Body of pancreas (tissue), 4 donors: ENCODE data around the gene PGPEP1. TPM values are rescaled to one million over a fixed set of nuclear protein-coding genes. Genes with fewer than 3 reads are reported as not detected.

Source experiments
- ATAC-seq: fragments of 150-250 bp; one replicate; pipeline ENCODE4 v1.9.1; 2016
- DNase-seq, 4 donors: peaks; one replicate each; pipeline ENCODE4 v3.0.0-alpha.2; 2019
- H3K27ac ChIP-seq, 4 donors: fragments of 200-600 bp; sonication (generic); 1 replicate in 3 of 4; 2 replicates in 1 of 4; pipeline versions ENCODE4 v1.5.1 to v1.6.1; 2016 to 2019; ENCODE audit warnings: mild to moderate bottlenecking in 1 of 4, mixed read lengths in 1 of 4, moderate library complexity in 1 of 4
- H3K27me3 ChIP-seq, 2 donors: fragments of 200-600 bp; sonication (generic); one replicate each; pipeline ENCODE4 v1.6.0; 2016; ENCODE audit warnings: mild to moderate bottlenecking in 1 of 2
- H3K36me3 ChIP-seq, 2 donors: fragments of 200-600 bp; sonication (generic); replicated peaks in 1 of 2; 2 replicates each; pipeline ENCODE4 v1.5.1; 2016; ENCODE audit warnings: low read depth in 2 of 2; ENCODE audit not compliant: insufficient read depth in 1 of 2
- H3K4me1 ChIP-seq: fragments of 200-600 bp; sonication (generic); one replicate; pipeline ENCODE4 v1.6.0; 2016
- H3K4me3 ChIP-seq, 2 donors: fragments of 200-600 bp; sonication (generic); 1 replicate in 1 of 2; 2 replicates in 1 of 2; pipeline ENCODE4 v1.5.1; 2016 to 2019
- H3K9me3 ChIP-seq, 3 donors: fragments of 200-600 bp; sonication (generic); 1 replicate in 2 of 3; 2 replicates in 1 of 3; pipeline ENCODE4 v1.5.1; 2016
- CTCF ChIP-seq, 7 experiments: fragments of 450-650 bp in 4 of 7; fragments of 200-600 bp in 3 of 7; sonication (generic) in 3 of 7; IDR thresholded peaks; one replicate each; pipeline ENCODE4 v1.5.1; 2016 to 2019; ENCODE audit warnings: antibody characterized with exemption in 7 of 7
- POLR2A ChIP-seq, 3 donors: fragments of 450-650 bp; IDR thresholded peaks; one replicate each; pipeline ENCODE4 v1.6.1; 2016; ENCODE audit warnings: antibody characterized with exemption in 3 of 3, mild to moderate bottlenecking in 2 of 3
- WGBS, 2 donors: methylation state at CpG; one replicate each; pipeline ENCODE4 v1.1.5; 2017; 5-methylcytosine and 5-hydroxymethylcytosine counted together
- intact Hi-C: fragments of 100-400 bp; cut with DNase I; formaldehyde crosslinking; loops from one replicate; pipeline ENCODE4 v1.15.1; 2023
- total RNA-seq, 2 donors: library from RNA; depleted of rRNA; stranded (reverse); fragments of >200 nt; gene quantifications; one replicate each; pipeline ENCODE4 v1.1.0, GENCODE V29; 2016

Gene PGPEP1
- total RNA-seq, 2 donors from 2014 or later = 22.1 to 37.6 TPM

GRCh38 chr19:18304208-18304457, 36.3 kb upstream of the PGPEP1 start:
- no peak for ATAC-seq
- TF ChIP-seq POLR2A (IDR thresholded peaks at IDR 0.05) = no peak
- TF ChIP-seq CTCF (IDR thresholded peaks at IDR 0.05) = no peak
- Histone ChIP-seq H3K4me1 (peaks cover 33% of the 10 kb centered on the region), H3K27ac (peak overlapping the region; percentile 83 to 90 (median 86)), H3K36me3 (no peaks in the 10 kb centered on the region), H3K27me3 (no peaks in the 10 kb centered on the region), H3K9me3 (no peaks in the 10 kb centered on the region), H3K4me3 (no peak overlapping the region)
- intact Hi-C loops = no loop called here
- peak in 2 of 4 donors; percentile 30 to 69 for DNase-seq
- 24 to 39% methylated on average over 2 of the region's 2 CpGs for WGBS, 2 donors

GRCh38 chr19:18304458-18305310, 35.7 kb upstream of the PGPEP1 start:
- TF ChIP-seq CTCF (IDR thresholded peaks at IDR 0.05) = no peak
- peak; percentile 45 to 67 (median 60) for TF ChIP-seq POLR2A (IDR thresholded peaks at IDR 0.05)
- Histone ChIP-seq H3K9me3 (no peaks in the 10 kb centered on the region), H3K27ac (peak overlapping the region; percentile 83 to 90 (median 86)), H3K36me3 (no peaks in the 10 kb centered on the region), H3K27me3 (no peaks in the 10 kb centered on the region), H3K4me3 (no peak overlapping the region), H3K4me1 (peaks cover 33% of the 10 kb centered on the region)
- WGBS, 2 donors = 27% methylated on average over 18 to 29 of the region's 29 CpGs
- intact Hi-C loops = no loop called here
- peak; percentile 54 to 89 (median 74) for DNase-seq
- peak; percentile 73 for ATAC-seq

GRCh38 chr19:18306209-18306887, 34.0 kb upstream of the PGPEP1 start:
- intact Hi-C loops = no loop called here
- TF ChIP-seq CTCF (IDR thresholded peaks at IDR 0.05) (no peak), POLR2A (IDR thresholded peaks at IDR 0.05) (no peak)
- Histone ChIP-seq H3K9me3 (no peaks in the 10 kb centered on the region), H3K27me3 (no peaks in the 10 kb centered on the region), H3K27ac (peak overlapping the region in 1 of 4 donors; percentile 17), H3K4me1 (peaks cover 26% of the 10 kb centered on the region), H3K4me3 (no peak overlapping the region), H3K36me3 (no peaks in the 10 kb centered on the region)
- no peak for DNase-seq
- 88 to 92% methylated on average over 13 to 26 of the region's 26 CpGs for WGBS, 2 donors
- no peak for ATAC-seq

- Histone ChIP-seq H3K4me3 (no peak overlapping the region), H3K27me3 (no peaks in the 10 kb centered on the region), H3K36me3 (peaks cover 0 to 2% of the 10 kb centered on the region in 2 donors), H3K4me1 (peaks cover 23% of the 10 kb centered on the region), H3K9me3 (no peaks in the 10 kb centered on the region), H3K27ac (peak overlapping the region in 1 of 4 donors; percentile 17)
- no peak for TF ChIP-seq POLR2A (IDR thresholded peaks at IDR 0.05)
- no peak for TF ChIP-seq CTCF (IDR thresholded peaks at IDR 0.05)
- ATAC-seq = no peak
- DNase-seq = no peak
- WGBS, 2 donors = 81 to 85% methylated on average over 14 of the region's 14 CpGs
- intact Hi-C loops = no loop called here
Measured at GRCh38 chr19:18306888-18307260, 33.5 kb upstream of the PGPEP1 start.
